OCI-M2 (cell line): Measurements from ENCODE around the gene RNF2.
"Not testable (repeated sequence)": the region's sequence is repeated elsewhere in the genome, so short reads cannot be mapped to it uniquely, and the experiment has no call there.

Source experiments
- DNase-seq: peaks from one replicate; lab custom pipeline; 2025; ENCODE audit not compliant: unreplicated experiment; lab: John Stamatoyannopoulos, UW

RNF2 gene

GRCh38 chr1:185044981-185045813 is at the start of gene RNF2:
TSS of gene RNF2 (plus strand) at chr1:185045558. CDS start at chr1:185087554, 41,996 bp downstream.
- DNase-seq: no peak

DNA sequence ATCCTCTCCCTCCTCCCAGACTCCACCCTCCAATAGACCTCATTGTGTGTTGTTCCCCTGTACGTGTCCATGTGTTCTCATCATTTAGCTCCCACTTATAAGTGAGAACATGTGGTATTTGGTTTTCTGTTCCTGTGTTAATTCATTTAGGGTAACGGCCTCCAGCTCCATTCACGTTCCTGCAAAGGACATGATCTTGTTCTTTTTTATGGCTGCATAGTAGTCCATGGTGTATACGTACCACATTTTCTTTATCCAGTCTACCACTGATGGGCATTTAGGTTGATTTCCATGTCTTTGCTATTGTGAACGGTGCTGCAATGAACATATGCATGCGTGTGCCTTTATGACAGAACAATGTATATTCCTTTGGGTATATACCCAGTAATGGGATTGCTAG is 45.4 kb upstream of the RNF2 start:
- not testable (repeated sequence) for DNase-seq

- DNase-seq: not testable (repeated sequence)
These were observed 44.0 kb upstream of the RNF2 start for GRCh38 chr1:185001312-185001880.

GRCh38 chr1:185008838-185009237 is 36.5 kb upstream of the RNF2 start:
- DNase-seq: no peak

- no peak for DNase-seq
These were observed 35.0 kb upstream of the RNF2 start for GRCh38 chr1:185010361-185010760.

DNA sequence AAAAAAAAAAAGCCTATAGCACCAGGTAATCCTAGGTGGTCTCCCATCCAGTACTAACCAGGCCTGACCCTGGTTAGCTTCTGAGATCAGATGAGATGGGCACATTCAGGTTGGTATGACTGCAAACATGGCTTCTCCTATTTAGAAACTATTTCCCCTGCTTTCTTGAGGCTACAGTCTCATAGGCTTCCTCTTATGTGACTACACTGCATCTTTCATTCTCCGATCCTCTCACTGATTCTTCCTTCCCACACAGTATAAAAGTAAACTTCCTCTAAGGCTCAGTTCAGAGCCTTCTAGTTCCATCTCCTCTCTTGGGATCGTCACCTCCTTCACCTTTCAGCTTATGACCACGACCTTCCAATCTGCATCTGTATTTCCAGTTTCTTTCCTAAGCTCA is 30.4 kb upstream of the RNF2 start:
- DNase-seq: no peak

DNA sequence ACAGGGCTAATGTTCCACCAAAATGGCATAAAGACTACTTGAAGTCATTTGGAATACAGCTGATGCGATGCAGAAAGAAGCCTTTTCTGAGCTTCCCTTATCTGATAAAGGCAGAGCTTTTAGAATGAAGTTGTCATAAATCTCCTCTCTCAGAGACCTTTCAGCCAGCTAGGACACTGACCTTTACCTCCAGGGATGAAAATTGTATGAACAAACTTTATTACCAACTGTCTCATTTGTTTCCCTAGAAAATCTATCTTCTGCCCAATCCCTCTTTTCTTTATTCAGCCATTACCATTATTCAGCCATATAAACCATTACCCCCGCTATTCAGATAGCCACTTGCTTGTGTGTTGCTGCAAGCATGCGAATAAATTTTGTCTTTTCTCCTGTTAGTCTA is 29.7 kb upstream of the RNF2 start:
- DNase-seq: no peak

DNA sequence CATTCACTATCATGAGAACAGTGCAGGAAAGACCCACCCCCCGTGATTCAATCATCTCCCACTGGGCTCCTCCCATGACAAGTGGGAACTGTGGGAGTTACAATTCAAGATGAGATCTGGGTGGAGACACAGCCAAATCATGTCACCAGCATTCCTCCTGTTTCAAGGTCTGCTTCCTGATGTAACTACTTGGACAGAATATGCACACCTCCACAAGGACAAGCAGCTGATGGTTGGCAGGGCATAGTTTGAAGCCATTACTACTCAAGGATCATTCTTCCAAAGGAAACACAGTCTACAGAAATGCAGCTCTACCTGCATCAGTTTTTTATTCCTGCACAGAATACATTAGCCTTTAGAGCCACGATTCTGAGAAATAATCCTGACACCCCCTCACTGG is 28.5 kb upstream of the RNF2 start:
- DNase-seq: no peak

GRCh38 chr1:185017338-185017737 is 28.0 kb upstream of the RNF2 start:
- no peak for DNase-seq

GRCh38 chr1:185017966-185018365 is 27.4 kb upstream of the RNF2 start:
- DNase-seq: no peak

DNA sequence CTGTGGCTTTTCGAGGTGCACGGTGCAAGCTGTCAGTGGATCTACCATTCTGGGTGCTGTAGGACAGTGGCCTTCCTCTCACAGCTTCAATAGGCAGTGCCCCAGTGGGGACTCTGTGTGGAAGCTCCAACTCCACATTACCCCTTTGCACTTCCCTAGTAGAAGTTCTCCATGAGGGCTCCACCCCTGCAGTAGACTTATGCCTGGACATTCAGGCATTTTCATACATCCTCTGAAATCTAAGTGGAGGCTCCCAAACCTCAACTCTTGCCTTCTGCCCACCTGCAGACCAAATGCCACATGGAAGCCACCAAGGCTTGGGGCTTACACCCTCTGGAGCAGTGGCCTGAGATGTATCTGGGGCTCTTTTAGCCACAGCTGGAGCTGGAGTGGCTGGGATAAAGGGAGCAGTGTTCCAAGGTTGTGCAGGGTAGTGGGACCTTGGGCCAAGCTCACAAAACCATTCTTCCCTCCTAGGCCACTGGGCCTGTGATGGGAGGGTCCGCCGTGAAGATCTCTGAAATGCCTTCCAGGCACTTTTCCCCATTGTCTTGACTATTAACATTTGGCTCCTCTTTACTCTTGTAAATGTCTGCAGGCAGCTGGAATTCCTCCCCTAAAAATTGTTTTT is 18.0 kb upstream of the RNF2 start:
- DNase-seq: no peak

GRCh38 chr1:185033686-185034085 is 11.7 kb upstream of the RNF2 start:
- DNase-seq: no peak

DNA sequence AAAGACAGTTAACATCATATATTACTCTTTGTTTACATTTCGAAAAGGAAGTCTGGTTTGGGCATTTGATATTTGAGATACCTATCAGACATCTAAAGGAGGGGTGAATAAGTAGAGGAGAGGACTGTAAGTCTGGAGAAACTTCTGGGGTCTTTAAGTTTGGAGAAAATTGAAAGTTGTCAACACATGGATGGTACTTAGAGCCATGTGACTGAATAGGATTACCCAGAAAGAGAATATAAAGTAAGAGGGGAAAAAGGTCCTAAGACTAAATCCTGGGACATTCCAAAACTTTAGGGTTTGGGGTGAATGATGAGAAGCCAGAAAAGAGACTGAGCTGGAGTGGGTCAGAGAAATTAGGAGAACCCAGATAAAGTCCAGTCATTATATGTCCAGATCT is 10.1 kb upstream of the RNF2 start:
- no peak for DNase-seq

GRCh38 chr1:185038813-185039376 is 6.5 kb upstream of the RNF2 start:
- DNase-seq: no peak

GRCh38 chr1:185039726-185040407 is 5.5 kb upstream of the RNF2 start:
- no peak for DNase-seq

DNA sequence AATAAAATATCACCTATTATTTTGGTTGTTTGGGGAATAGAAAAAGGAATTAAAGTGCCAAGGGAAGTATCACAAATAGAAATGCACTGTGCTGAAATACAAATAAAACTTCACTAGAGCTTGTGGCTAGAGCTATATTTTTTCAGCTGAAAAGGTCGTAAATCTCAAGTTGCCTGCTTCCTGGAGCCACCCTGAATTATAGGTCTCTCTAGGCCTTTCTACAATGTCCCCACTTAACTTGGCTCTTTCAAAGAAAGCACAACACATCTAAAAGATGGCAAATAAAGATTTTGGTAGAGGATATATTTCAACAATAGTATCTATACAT is 5.0 kb upstream of the RNF2 start:
- DNase-seq: no peak

DNA sequence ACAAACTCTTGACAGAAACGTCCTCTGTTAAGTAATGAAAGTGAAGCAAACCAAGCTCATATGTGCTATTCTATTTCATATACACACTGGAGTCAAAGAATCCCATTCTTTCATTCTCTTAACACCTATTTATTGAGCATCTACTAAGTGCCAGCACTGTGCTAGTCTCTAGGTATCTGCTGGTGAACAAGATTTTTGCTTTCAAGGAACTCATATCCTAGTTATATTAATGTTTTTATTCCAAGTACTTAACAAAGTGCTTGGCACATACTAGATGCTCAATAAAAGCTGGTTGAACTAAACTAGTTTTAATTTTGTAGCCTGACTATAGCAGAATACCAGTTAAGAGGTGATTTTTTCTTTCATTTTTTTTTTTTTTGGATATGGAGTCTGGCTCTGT is 3.6 kb upstream of the RNF2 start:
- DNase-seq: no peak

DNA sequence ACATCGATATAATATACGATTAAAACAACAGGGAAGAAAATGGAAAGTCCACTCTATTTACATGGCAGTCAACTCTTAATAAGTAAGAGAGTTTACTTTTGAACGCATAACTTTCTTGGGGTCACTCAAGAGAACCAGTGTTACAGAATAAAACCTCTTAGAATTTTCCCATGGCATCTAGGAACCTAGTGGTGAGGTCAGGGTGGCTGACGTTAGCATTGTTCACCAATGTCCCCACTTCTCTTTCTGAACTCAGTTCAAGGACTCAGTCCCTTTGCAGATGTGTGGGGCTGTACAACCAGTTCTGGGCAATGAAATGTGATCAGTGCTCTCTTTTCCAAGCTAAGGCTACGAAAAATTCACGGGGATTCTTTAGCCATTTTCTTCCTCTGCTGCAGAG is 2.6 kb upstream of the RNF2 start:
- no peak for DNase-seq

DNA sequence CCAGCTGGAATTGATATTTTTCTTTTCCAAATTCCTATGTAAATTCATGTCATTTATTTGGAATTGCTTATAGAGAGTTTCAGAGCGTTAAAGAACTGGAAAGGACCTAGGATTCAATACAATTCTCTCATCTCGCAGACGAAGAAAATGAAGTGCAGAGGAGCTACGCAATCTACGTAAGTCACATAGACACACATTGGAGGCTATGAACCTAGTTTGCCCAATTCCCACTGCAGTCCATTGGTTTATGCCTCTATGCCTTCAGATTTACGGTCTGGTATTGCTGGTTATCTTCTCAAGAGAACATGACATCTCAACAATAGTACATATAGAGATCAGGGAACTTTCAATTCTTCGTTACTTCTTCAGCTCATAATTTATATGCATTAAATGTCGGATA is 971 bp upstream of the RNF2 start:
- DNase-seq: no peak

DNA sequence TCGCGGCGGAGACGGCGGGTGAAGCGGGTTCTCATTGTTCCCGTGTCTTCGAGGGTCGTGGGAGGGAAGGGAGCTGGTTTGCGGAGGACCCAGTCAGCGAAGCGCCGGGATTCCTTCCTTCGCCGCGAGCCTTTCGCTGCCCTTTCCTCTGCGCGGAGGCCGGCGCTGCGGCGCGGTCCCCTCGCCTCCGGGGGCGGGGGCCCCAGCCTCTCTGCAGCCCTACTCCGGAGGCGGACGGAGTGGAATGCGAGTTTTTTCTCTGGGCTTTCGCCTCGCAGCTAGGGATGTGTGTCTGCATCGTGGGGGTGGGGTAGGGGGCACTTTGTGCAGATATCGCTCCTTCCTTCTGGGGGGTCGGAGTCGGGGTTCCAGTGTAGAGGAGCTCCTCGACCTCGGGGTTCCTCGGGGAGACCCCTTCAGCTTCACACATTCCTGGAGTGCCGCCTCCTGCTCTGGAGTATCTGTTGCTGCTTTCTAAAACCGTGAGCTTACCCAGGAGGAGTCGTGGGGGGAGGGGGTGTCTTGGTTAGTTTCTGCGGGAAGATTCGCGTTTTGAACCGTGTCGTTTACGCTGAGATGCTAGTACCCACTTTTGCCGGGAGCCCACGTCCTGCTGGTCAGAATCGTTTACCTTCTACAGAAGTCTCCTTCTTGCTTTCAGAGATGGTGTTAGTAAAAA is 595 bp downstream of the RNF2 start:
- DNase-seq: no peak

DNA sequence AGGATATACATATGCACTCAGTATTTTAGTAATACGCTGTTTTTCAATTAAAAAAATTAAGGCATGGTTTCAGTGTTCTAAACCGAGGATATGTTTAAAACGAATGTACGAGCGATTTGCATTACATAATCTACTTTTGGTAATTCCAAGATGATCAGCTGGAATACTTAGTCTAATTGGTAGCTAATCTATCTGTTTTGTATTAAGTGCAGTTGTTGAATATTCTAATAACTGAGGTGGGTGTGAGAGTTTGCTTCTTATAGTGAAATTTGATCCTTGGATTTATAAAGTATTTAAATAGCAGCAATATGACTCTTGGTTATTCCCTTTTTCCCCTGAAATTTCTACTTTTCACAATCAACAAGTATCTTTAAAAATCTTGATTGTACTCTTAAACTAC is 1.3 kb downstream of the RNF2 start:
- DNase-seq: no peak
